Measurements from ENCODE around the gene SLC6A19. TPM values are rescaled to one million over a fixed set of nuclear protein-coding genes. Genes with fewer than 3 reads are reported as not detected.

Gene SLC6A19
- total and polyA plus RNA-seq, 2 of the 13 experiments (the other 11 are each of a cell fraction or from before 2014, with no cell fraction given), result 0.02 TPM; not detected in 1

DNA sequence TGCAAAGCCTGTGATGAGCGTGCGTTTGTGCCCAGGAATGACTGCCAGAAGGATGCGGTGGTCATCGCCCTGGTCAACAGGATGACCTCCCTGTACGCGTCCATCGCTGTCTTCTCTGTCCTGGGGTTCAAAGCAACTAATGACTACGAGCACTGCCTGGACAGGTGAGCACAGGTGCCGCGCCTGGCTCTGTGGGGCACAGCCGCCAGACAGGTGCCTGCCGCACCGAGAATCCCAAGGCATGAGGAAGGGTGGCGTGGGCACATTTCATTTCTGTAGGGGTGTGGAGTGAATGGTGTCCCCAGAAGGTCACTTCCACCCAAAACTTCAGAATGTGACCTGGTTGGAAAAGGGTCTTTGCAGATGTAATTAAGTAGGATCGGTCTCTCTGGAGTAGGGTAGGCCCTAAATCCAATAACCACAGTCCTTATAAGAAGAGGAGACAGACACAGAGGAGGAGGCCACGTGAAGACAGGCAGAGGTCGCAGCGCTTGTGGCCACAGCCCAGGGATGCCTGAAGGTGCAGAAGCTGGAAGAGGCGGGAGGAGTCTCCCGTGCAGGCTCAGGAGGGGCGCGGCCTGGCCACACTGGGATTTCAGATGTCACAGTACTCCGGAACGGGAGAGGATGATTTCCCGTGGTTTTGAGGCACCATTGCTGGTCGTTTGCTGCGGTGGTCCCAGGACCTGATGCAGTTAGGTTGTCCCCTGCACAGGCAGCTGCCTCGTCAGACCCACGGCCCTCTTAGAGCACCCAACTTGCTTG lies 39.3 kb downstream of the SLC6A19 start:
- Histone ChIP-seq H3K4me2 (ENCODE audit: low read depth, low read length) (no peak overlapping the region), H3K4me3 (replicated peaks in 1 of 3; ENCODE audit: insufficient read depth in 1 of 3, low read depth in 2 of 3, low read length in 3 of 3) (no peak overlapping the region), H3K27ac (ENCODE audit: extremely low read length, insufficient read depth, low read length) (no peak overlapping the region), H2AFZ (ENCODE audit: low read length) (no peak overlapping the region), H3K79me2 (ENCODE audit: insufficient read depth, low read length) (no peaks in the 10 kb centered on the region), H3K9ac (ENCODE audit: insufficient read depth, low read depth, low read length) (no peak overlapping the region), H3K9me3 (ENCODE audit: low read length) (no peaks in the 10 kb centered on the region), H3K27me3 (ENCODE audit: control insufficient read depth in 1 of 2, insufficient read depth in 2 of 2, low read length in 2 of 2) (peaks cover 13 to 62% of the 10 kb centered on the region in 2 experiments), H4K20me1 (ENCODE audit: insufficient read depth, low read length) (peaks cover 4% of the 10 kb centered on the region; the same call in 1 of the 2 replicates), H3K36me3 (replicated peaks in 1 of 2; ENCODE audit: control insufficient read depth in 1 of 2, insufficient read depth in 2 of 2, low read length in 2 of 2) (no peaks in the 10 kb centered on the region), H3K4me1 (ENCODE audit: insufficient read depth, low read length) (peaks cover 8% of the 10 kb centered on the region; the same call in 1 of the 2 replicates)
- POLR2A ChIA-PET, result no interaction called here
- intact Hi-C loops (cut with micrococcal nuclease; ENCODE audit: unreplicated experiment), result no loop called here
- CTCF ChIA-PET (ENCODE audit: low intra/inter-chr PET ratio, low total read pairs), result no interaction called here
- TF ChIP-seq ZNF780A (CRISPR knock-in tag; IDR thresholded peaks at IDR 0.05), result no peak
- TF ChIP-seq ZFP36L2 (CRISPR knock-in tag; IDR thresholded peaks at IDR 0.05), result no peak
- no peak for TF ChIP-seq ZNF777 (CRISPR knock-in tag; IDR thresholded peaks at IDR 0.05)
- TF ChIP-seq KLF13 (CRISPR knock-in tag; IDR thresholded peaks at IDR 0.05), result no peak
- TF ChIP-seq TEAD2 (CRISPR knock-in tag; IDR thresholded peaks at IDR 0.05), result no peak
- no peak for TF ChIP-seq PBX3 (CRISPR knock-in tag; IDR thresholded peaks at IDR 0.05; ENCODE audit: borderline replicate concordance)
- TF ChIP-seq ZNF430 (CRISPR knock-in tag; IDR thresholded peaks at IDR 0.05), result no peak
- no peak for TF ChIP-seq JARID2 (CRISPR knock-in tag; IDR thresholded peaks at IDR 0.05; ENCODE audit: insufficient replicate concordance)
- TF ChIP-seq KLF15 (CRISPR knock-in tag; IDR thresholded peaks at IDR 0.05; ENCODE audit: borderline replicate concordance), result no peak
- no peak for TF ChIP-seq EED (CRISPR knock-in tag; IDR thresholded peaks at IDR 0.05)
- TF ChIP-seq ZNF513 (CRISPR knock-in tag; conservative IDR thresholded peaks at IDR 0.05), result no peak
- no peak for TF ChIP-seq AFF4 (CRISPR knock-in tag; IDR thresholded peaks at IDR 0.05)
- no peak for TF ChIP-seq HHEX (CRISPR knock-in tag; IDR thresholded peaks at IDR 0.05)
- TF ChIP-seq ATF5 (CRISPR knock-in tag; IDR thresholded peaks at IDR 0.05; ENCODE audit: low read depth), result no peak
- TF ChIP-seq, protein P1, sequence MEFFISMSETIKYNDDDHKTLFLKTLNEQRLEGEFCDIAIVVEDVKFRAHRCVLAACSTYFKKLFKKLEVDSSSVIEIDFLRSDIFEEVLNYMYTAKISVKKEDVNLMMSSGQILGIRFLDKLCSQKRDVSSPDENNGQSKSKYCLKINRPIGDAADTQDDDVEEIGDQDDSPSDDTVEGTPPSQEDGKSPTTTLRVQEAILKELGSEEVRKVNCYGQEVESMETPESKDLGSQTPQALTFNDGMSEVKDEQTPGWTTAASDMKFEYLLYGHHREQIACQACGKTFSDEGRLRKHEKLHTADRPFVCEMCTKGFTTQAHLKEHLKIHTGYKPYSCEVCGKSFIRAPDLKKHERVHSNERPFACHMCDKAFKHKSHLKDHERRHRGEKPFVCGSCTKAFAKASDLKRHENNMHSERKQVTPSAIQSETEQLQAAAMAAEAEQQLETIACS (CRISPR knock-in tag; IDR thresholded peaks at IDR 0.05), result no peak
- no peak for TF ChIP-seq XRCC5 (optimal IDR thresholded peaks at IDR 0.05; ENCODE audit: low read length)
- DNase-seq (ENCODE audit: low spot score) (no peak), FAIRE-seq (no peak), ATAC-seq (no peak)
- in situ Hi-C loops (cut with HindIII; ENCODE audit: extremely low pct_ligation_motif_present, low pct_unique_long_range_greater_than_20kb), result no loop called here
- BruUV-seq (replicated peaks), result no TSS peak
- WGBS (ENCODE audit: low lambda C conversion rate), result 39% methylated on average over 26 of the region's 29 CpGs

Measured in HepG2 (cell line).